Measurements from ENCODE around the gene FLNB. TPM values are rescaled to one million over a fixed set of nuclear protein-coding genes. Genes with fewer than 3 reads are reported as not detected.

FLNB gene
- total RNA-seq: 582 and 665 TPM in 2 replicates

GRCh38 chr3:58008141-58009025, at the start of gene FLNB:
Gene FLNB, plus strand, starts transcription at chr3:58008422. Its CDS starts 143 bp downstream, at chr3:58008565.

DNA sequence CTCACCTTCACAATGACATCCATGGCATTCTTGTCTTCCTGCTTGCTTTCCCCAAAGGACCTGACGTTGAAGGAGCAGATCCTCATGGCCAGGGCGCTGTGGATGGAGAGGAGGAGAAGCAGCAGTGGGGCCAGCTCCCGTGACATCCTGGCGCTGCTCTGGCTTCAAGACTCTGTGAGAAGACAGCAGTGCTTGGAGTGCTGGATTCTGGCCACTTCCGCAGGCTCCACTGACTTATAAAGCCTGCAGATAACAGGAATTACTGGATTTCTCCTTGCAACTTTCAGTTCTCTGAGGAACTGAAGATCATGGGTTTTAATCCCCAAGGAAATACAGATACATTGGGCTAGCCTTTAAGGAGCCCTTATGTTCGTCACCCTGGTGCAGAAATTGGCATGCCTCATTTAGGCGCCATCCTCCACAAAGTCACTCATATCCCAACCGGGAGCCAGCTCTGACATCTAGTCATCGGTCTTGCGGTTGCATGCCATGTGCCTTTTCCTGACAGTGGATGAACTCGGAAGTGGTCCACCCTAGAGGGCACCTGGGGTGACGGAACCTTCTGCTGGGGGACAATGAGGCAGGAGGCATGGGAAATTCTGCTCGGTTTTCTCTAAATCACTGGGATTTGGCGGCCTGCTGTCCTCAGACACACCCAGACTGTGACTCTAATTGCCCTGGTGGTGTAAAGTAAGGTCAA, 202.7 kb downstream of the FLNB start, which contains the start of gene DNASE1L3:
DNASE1L3 (minus strand) TSS at position 212 of the 700 bp plus-strand sequence; CDS start at position 146, 66 bp downstream.

Other genes starting within 250 kb of the FLNB start
- gene DNASE1L3, start 202.6 kb downstream of the FLNB start, total RNA-seq: under 0.01 TPM in 1 of 2 replicates, not detected in the other
- 7.1 and 11.2 TPM in 2 replicates for gene ABHD6, start 229.4 kb downstream of the FLNB start, total RNA-seq